ENCODE measurements around the gene ZSWIM7.

Gene ZSWIM7

DNA sequence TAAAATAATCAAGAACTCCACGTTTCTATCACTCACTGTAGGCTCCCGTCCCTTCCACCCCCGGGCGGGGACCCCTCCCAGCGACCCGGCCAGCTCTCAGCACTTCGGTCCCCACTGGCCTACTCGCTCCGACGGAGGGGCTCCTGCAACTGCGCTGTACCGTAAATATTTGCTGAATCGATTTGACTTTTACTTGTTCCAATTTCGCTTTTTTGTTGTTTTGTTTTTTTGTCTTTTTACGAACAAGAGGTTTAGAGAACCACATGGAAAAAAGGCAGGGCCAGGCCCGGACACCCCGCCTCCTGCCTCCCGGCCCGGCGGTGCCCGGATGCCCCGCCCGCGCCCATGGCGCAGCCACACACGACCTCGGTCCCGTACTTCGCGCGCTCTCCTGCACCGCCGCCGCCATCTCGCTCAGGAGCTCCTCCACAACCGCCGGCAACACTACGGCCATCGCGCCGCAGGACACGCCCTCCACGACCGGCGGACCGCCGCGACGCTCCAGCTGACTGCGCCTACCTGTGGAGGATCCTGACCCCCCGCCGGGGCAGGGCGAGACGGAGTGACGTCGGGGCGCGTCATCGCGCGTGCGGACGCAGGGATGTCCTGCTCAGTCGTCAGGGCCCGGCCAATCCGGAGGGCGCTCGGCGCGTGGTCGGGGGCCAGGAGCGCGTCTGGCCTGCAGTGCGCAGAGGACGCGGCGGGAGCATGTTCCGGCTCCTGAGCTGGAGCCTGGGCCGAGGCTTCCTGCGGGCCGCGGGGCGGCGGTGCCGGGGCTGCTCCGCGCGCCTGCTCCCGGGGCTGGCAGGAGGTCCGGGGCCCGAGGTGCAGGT is at the start of gene ZSWIM7, which contains the start of gene TTC19:
Gene ZSWIM7 (minus strand): TSS at position 564 of the 833 bp plus-strand sequence. CDS start 110 bp downstream, at position 454.
Gene TTC19 (plus strand): TSS at position 684 of the 833 bp plus-strand sequence. CDS start 25 bp downstream, at position 709.
- DNase-seq = peak; percentile 98

- DNase-seq = no peak
Observed at GRCh38 chr17:16048811-16049449, 49.4 kb upstream of the ZSWIM7 start.

DNA sequence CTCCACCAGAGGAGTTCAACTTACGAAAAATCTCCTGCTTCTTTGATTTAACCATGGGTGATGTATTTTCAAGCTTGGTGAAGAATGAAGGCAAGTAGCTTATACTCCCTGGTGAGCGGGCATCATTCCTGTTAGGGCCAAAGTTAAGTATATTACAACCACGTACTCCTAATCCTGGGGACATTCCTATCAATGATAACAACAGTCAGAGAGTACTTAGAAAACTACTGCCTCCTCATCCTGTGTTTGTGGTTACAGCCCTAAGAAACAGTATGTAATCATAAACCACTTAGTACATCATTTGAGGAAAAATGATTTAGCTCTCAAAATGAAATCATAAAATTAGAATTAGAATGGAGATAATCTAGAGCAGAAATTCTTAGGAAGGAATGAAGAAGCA is 47.5 kb upstream of the ZSWIM7 start:
- no peak for DNase-seq

DNA sequence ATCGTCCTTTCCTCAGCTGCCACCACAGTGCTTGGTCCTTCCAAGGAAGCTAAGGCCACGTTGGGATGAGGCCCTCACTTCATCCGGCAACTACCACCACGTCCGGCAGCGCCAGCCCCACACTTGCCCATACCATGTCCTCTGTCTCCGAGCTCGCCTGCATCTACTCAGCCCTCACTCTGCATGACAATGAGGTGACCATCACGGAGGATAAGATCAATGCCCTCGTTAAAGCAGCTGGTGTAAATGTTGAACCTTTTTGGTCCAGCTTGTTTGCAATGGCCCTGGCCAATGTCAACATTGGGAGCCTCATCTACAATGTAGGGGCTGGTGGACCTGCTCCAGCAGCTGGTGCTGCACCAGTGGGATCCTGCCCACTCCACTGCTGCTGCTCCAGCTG is 45.0 kb upstream of the ZSWIM7 start:
- no peak for DNase-seq

DNA sequence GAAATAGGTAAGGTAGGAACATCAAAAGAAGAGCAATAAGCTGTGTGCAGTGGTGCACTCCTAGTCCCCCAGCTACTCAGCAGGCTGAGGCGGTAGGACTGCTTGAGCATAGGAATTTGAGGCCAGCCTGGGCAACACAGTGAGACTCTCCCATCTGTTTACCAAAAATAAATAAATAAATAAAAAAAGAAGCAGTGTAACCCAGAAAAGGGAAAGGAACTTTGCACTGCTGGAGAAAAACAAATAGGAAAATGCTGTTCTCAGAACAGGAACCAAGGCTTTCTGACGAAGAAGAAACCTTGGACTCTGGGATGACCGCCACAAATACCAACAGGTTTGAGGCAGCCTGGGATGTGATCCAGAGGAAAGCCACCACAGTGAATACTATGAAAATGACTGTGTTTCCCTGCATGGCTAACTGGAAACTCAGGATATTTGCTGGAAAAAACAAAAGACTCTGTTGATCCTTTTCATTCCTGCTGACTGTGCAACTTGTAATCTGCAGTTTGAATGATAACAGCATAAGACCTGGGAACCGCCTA is 41.3 kb upstream of the ZSWIM7 start:
- no peak for DNase-seq

GRCh38 chr17:16037636-16038035 is 38.1 kb upstream of the ZSWIM7 start:
- no peak for DNase-seq

GRCh38 chr17:16036261-16036660 is 36.8 kb upstream of the ZSWIM7 start:
- DNase-seq = no peak

DNA sequence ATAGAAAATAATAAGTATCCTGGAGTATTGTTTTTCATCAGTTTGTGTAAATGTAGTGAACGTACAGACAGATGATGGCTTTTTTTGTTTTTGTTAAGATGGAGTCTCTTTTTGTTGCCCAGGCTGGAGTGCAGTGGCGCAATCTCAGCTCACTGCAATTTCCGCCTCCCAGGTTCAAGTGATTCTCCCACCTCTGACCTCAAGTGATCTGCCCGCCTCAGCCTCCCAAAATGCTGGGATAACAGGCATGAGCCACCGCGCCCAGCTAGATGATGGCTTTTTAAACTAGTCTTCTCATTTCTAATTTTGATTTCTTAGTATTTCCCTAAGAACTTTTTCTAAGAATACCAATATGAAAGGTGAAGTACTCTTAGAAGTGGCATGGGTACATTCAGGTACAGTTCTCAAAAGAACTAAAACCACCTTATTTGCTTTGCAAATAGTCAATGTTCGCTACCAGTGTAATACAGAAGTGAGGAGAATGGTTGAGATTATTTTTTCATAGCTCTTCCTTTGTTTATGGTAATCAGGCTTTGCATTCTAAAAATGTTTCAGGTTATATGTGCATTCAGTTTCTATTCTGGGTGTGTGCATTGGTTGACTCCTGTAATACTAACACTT is 34.3 kb upstream of the ZSWIM7 start:
- DNase-seq = no peak

DNA sequence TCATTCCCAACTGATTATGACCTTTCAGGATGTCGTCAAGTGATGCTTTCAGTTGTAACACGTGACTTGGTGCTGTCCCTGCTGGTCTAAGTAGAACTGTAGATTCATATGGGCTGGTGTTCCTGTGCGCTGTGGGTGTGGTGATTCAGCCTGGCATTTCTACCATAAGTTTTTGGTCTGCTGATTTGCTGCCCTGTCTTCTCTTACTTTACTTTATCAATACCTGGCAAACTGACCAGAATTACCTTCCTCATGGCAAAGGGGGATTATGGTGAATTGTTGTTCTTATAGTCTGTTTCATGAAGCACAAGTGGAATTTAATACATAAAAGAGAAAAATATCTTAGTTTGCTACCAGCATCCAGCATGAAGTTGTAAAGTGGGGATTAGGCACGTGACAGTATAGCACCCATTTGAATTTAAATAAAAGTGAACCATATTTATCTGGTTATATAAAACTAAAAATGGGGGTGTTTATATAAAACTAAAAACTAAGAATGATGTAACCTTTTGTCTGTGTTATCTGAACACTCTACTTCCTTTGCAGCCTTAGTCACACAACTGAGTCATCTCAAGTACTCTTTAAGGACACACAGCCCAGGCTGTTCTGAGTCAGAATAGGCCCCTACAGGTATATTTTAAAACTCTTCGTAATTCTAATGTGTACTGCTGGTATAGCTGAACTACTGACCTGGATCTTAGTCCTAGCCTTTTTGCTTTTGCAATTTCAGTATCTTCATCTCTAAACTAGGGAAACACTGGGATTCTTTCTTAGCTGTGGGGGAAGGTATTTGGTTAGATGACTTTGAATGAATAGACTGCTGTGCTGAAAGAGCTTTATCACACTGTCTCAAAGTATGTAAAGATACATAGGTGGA is 28.4 kb upstream of the ZSWIM7 start:
- DNase-seq = peak; percentile 70

DNA sequence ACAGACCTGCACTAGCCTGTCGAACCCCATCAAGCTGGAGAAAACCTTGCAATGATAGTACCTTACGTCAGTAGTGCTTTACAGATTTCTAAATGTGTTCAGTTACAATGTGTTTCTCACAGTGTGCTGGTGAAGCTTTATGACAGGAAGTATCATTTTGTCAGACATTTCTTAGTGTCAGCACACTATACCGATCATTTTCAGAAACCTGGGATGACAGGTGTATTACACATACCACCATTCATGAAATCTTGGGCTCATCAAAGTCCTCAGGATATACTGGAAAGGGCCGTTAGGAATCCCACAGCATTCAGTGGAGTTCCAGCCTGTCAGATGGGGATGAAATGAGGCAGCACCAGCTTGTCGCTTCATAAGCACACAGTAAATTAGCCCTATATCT is 27.4 kb upstream of the ZSWIM7 start:
- no peak for DNase-seq

DNA sequence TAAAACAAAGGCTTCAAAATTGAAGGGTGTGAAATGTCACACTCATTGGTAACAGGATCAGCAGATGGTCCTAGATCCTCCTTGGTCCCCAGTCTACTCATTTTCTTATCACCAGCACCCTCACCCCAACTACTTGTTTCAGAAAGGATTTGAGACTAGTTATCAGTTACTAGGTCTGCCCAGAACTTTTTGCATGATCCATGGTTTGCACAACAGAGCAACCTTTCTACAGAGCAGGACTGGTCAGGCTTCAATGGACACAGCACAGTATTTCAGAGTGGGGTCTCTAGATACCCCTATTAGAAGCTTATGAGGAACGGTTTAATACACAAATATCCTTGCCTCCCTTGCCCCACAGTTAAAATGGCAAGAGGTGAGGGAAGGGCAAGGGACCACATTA is 25.7 kb upstream of the ZSWIM7 start:
- DNase-seq = no peak

- DNase-seq = no peak
Observed at GRCh38 chr17:16023881-16024280, 24.4 kb upstream of the ZSWIM7 start.

DNA sequence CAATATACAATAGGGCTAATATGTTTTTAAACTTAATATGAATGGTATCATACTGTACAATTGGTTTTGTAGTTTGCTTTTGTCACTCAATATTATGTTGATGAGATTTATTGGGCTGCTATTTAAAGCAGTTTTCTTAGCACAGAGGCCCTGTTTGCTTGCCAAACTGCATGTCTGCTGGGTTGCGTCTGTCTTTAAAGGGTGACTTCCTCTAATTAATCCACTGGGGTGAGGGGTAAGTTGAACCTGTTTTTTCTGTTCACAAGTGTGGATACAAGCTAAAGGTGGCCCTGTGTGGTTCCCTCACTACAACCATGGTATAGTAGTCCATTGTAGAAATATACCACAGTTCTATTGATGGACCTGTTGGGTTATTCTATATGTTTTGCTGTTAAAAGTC is 19.8 kb upstream of the ZSWIM7 start:
- DNase-seq = no peak

- DNase-seq = no peak
Observed at GRCh38 chr17:16013943-16014407, 14.5 kb upstream of the ZSWIM7 start.

- peak; percentile 57 for DNase-seq
Observed at GRCh38 chr17:16007439-16007838, 7.9 kb upstream of the ZSWIM7 start.

GRCh38 chr17:16005636-16006035 is 6.1 kb upstream of the ZSWIM7 start:
- no peak for DNase-seq

DNA sequence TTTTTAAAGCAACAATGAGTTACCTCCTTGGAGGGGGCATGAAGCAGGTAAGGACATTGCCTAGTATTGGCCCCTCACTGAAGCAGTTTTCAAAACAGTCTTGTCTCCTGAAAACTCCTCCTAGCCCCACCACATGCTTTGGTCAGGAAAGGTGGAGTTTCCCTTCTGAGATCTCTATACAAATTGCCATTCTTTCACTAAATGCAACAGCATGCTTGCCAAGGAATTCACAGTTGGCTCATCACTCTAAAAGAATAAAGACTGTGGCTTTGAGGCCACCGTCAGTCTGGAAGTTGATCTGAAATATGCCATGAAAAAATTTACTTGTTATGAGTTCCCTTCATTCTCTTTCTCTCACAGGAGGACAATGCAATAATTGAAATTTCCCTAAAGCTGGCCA is 4.3 kb upstream of the ZSWIM7 start:
- no peak for DNase-seq

- DNase-seq = no peak
Observed at GRCh38 chr17:16002708-16003260, 3.3 kb upstream of the ZSWIM7 start.

DNA sequence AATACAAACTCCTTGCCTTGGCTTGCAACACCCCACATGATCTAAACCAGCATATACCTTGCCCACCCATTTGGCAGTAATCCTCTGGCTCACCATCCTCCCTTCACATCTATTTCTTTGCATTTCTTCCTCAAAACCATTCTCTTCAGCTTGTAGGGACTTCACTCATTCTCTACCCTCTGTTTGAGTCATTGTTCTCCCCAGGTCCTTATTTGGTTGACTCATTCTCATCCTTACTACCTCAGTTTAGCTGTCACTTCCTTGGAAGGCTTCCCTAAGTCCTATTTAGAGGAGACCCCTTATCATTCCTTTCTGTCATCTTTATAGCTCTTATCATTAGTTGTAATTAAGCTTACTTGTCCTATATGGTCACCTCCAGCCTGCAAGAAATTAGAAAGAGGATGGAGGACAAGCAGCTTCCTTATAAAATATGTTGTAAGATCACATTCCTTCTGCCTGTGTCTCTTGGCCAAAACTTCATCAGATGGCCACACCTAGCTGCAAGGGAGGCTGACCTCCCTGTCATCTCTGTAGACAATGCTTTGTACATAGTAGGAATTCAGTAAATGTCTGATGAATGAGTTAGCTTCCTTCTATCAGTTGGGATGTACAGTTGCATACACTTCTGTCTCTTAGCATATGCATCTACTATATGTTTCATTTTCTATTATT is 1.9 kb upstream of the ZSWIM7 start:
- peak; percentile 26 for DNase-seq

DNA sequence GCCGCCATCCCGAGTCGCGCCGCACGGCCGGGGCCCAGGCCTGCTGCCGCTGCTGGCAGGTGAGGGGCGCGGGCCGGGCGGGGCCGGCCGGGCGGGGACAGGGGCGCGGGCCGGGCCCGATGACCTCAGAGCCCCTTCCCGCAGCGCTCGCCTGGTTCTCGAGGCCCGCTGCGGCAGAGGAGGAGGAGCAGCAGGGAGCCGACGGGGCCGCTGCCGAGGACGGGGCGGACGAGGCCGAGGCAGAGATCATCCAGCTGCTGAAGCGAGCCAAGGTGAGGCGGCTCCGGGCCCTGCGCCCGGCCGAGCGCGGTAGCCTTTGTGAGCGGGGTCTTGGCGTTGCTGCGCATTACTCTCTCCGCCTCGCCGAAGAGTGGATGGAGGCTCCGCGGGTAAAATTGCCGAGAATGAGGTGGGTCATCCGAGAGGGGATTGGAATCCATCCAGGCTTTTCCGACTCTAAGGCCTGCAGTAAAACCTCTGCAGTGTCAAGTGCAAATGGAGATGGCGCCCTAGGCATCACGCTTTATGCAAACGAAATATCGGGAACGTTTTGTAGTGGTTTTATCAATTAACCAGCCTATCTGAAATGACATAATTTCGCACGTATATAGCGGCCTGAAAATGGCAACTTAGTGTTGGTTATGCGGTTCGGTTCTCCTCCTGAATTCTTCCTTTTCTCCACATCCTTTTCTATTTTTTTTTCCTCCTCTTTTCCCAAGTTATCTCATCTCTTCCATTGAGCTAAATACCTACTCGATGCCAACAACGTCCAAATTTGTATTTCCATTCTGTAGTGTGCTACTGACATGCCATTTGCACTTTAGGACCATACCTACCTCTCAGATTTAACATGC is 697 bp upstream of the ZSWIM7 start:
- peak; percentile 58 for DNase-seq

Measured in hematopoietic multipotent progenitor cell treated with erythropoietin and hydrocortisone succinate and interleukin-3 and kit ligand, for 4 days (in vitro differentiated cells).